Measurements from ENCODE around the gene NCKAP5.

GRCh38 chr2:133223226-133223625 lies 345.0 kb downstream of the NCKAP5 start:
- TF ChIP-seq MAX (IDR thresholded peaks at IDR 0.05) (no peak), JUN (IDR thresholded peaks at IDR 0.05; ENCODE audit: low read depth, low read length) (no peak), SIX5 (IDR thresholded peaks at IDR 0.05; ENCODE audit: low read depth, low read length) (no peak), CTCF (IDR thresholded peaks at IDR 0.05; ENCODE audit: control extremely low read depth in 1 of 3, insufficient read depth in 1 of 3, low read depth in 1 of 3, low read length in 3 of 3) (no peak), EP300 (IDR thresholded peaks at IDR 0.05; ENCODE audit: borderline replicate concordance in 1 of 2, low read depth in 2 of 2, low read length in 2 of 2) (no peak), POLR2A (IDR thresholded peaks at IDR 0.05; ENCODE audit: control extremely low read depth in 1 of 2, low read depth in 2 of 2, low read length in 2 of 2) (no peak), POLR2AphosphoS5 (IDR thresholded peaks at IDR 0.05; ENCODE audit: low read depth, low read length) (no peak), ZNF274 (IDR thresholded peaks at IDR 0.05; ENCODE audit: borderline replicate concordance, extremely low read depth, low read length) (no peak), GABPA (IDR thresholded peaks at IDR 0.05; ENCODE audit: borderline replicate concordance, insufficient read depth, low read length) (no peak)
- TF ChIP-seq, protein P1, sequence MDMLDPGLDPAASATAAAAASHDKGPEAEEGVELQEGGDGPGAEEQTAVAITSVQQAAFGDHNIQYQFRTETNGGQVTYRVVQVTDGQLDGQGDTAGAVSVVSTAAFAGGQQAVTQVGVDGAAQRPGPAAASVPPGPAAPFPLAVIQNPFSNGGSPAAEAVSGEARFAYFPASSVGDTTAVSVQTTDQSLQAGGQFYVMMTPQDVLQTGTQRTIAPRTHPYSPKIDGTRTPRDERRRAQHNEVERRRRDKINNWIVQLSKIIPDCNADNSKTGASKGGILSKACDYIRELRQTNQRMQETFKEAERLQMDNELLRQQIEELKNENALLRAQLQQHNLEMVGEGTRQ (IDR thresholded peaks at IDR 0.05; ENCODE audit: low read length): no peak
